HG02798 (cell line): ENCODE data around the gene MVP.

Experiments used
- ATAC-seq: cut with Tn5 transposase; IDR thresholded peaks from one replicate; pipeline ENCODE4 v1.9.1; 2021; ENCODE audit warnings: mild to moderate bottlenecking; ENCODE audit not compliant: unreplicated experiment, poor library complexity

Gene MVP

DNA sequence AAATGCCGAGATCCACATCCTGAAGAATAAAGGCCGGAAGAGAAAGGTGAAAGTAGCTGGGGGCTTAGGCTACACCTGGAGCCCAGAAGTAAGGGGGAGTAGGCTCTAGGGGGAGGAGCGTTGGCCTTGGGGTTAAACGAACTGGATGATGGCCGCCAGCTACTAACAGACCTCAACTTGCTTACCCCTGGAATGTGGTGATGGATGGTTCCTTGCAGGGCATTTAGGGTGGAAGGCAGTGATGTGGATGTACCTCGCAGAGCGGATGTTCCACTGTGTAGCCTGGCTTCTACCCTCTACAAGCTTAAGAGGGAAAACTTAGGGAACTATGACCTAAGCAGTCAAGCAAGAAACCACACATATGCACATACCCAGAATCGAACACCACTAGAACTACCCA lies 16.2 kb upstream of the MVP start:
- no peak for ATAC-seq

DNA sequence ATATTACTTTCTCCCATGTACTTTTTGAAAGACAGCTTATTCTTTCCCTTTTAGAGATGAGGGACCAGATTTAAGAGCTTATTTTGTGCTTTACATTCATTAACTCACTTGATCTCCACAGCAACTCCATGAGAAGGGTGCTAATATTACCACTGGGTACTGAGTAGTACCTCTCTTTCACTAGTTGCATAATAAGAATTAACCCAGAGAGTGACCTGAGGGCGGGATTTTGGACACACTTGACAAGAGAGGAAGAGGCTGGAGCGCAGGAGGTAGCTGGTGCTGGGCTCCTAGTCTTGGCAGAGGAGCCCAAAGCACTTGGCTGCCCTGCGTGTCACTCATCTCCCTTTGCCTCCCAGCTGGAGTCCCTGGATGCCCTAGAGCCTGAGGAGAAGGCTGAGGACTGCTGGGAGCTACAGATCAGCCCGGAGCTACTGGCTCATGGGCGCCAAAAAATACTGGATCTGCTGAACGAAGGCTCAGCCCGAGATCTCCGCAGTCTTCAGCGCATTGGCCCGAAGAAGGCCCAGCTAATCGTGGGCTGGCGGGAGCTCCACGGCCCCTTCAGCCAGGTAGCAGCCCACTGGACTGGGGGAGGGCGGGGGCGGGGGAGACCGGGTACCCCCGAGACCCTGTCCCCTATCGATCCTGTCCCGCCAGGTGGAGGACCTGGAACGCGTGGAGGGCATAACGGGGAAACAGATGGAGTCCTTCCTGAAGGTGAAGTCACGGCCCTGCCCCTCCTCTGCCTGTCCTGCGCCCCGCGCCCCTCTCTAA lies 15.6 kb upstream of the MVP start:
- no peak for ATAC-seq

DNA sequence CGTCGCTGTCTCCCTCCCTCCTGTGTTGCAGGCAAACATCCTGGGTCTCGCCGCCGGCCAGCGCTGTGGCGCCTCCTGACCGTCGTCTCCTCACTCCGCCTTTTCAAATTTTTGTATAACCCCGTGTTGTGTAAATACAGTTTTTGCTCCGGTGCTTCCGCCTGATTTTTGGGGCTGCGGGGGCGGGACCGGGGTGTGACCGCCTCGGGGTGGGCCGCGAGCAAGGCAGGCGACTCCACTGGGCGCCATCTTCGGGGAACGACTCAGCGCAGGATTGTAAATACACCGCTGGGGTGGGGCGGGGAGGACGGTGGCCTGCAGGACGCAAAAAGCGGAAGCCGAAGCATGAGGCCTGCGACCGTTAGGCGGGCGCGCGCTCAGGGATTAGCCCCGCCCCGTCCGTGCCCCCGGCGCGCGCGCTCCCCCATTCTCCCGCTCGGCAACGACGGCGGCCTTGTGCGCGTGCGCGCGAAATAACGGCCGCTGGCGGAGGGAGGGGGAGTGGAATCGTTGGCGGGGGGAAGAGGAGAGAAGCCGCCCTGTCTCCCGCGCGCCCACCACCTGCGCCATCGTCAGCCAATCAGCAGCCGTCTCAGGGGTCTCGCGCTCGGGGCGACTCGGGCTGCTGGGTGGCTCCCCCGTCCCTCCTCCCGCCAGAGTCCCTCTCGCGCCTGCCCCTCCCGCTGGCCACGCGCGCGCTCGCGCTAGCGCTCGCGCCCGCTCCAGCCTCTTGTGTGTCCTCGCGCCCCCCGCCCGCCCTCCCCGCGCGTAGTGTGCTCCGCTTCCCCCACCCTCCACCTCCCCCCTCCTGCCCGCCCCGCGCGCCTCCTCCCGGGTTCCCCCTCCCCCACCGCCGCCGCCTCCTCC lies 14.8 kb upstream of the MVP start:
- ATAC-seq: peak; percentile 69

DNA sequence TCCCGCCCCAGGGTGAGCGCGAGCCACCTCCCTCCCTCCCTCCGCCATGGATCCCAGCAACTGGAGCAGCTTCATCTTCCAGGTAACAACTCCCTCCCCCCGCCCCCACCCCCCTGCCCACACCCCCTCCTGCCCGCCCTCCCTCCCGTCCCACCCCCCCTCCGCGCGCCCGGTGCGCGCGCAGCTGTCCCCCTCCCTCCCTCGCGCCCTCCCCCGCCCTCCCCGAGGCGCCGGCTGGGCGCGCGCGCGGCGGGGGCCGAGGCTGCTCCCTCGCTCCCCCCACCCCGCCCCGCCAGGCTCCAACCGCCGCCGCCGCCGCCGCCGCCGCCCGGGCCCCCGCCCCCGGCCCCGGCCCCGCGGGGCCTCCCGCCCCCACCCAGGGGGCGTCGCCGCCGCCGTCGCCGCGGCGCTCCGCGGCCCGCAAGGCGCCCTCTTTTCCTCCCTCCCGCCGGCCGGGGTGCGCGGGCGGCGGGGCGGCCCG lies 14.1 kb upstream of the MVP start, which contains the start of gene MAZ:
Gene MAZ, plus strand, starts transcription at position 431 of the 481 bp plus-strand sequence. CDS start 173 bp downstream, outside the sequence.
- ATAC-seq: peak; percentile 20

DNA sequence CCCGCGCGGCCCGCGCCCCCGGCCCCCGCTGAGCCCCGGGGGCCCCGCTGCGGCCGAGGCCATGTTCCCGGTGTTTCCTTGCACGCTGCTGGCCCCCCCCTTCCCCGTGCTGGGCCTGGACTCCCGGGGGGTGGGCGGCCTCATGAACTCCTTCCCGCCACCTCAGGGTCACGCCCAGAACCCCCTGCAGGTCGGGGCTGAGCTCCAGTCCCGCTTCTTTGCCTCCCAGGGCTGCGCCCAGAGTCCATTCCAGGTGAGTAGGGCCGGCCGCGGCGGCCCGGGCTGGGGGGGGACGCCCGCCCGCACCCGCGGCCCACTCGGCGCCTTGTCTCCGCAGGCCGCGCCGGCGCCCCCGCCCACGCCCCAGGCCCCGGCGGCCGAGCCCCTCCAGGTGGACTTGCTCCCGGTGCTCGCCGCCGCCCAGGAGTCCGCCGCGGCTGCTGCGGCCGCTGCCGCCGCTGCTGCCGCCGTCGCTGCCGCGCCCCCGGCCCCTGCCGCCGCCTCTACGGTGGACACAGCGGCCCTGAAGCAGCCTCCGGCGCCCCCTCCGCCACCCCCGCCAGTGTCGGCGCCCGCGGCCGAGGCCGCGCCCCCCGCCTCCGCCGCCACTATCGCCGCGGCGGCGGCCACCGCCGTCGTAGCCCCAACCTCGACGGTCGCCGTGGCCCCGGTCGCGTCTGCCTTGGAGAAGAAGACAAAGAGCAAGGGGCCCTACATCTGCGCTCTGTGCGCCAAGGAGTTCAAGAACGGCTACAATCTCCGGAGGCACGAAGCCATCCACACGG lies 13.4 kb upstream of the MVP start:
- no peak for ATAC-seq

DNA sequence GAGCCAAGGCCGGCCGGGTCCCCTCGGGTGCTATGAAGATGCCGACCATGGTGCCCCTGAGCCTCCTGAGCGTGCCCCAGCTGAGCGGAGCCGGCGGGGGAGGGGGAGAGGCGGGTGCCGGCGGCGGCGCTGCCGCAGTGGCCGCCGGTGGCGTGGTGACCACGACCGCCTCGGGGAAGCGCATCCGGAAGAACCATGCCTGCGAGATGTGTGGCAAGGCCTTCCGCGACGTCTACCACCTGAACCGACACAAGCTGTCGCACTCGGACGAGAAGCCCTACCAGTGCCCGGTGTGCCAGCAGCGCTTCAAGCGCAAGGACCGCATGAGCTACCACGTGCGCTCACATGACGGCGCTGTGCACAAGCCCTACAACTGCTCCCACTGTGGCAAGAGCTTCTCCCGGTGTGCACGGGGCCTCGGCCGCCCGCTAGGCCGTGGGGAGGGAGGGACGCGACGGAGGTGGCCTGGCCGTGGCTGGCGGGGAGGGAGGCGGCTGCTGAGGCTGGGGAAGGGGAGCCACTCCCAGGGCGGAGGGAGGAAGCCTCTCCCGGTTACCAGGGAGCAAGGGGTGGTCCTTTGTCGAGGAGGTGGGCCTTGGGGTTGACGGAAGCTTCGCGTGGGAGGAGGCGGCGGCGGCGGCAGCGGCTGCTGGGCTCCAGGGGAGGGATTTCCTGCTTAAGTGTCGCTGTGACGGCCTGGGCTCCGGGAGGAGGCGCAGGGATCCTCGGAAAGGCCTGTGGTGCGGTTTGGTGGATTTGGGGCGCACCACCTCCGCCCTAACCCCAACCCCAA lies 12.6 kb upstream of the MVP start:
- ATAC-seq: peak; percentile 19

DNA sequence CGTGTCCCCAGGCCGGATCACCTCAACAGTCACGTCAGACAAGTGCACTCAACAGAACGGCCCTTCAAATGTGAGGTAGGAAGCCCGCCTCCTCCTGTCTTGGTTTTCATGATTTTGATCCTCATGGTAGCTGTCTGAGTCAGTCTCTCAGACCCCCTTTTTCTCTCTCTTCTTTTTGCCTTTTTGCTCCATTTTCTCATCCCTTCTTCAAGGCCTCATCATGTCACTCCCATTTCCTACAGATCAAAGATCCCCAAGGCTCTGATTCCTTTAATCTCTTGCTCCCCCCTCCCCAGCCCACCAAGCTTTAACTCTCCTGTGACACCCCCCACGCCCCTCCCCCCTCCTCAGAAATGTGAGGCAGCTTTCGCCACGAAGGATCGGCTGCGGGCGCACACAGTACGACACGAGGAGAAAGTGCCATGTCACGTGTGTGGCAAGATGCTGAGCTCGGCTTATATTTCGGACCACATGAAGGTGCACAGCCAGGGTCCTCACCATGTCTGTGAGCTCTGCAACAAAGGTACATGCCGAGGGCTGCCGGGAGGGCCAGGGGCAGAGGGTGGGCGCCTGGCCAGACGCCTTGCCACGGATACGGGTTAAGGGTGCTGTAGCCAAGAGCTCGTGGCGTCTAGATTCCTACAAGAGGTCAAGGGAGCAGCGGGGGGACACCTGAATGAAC lies 11.9 kb upstream of the MVP start:
- no peak for ATAC-seq

DNA sequence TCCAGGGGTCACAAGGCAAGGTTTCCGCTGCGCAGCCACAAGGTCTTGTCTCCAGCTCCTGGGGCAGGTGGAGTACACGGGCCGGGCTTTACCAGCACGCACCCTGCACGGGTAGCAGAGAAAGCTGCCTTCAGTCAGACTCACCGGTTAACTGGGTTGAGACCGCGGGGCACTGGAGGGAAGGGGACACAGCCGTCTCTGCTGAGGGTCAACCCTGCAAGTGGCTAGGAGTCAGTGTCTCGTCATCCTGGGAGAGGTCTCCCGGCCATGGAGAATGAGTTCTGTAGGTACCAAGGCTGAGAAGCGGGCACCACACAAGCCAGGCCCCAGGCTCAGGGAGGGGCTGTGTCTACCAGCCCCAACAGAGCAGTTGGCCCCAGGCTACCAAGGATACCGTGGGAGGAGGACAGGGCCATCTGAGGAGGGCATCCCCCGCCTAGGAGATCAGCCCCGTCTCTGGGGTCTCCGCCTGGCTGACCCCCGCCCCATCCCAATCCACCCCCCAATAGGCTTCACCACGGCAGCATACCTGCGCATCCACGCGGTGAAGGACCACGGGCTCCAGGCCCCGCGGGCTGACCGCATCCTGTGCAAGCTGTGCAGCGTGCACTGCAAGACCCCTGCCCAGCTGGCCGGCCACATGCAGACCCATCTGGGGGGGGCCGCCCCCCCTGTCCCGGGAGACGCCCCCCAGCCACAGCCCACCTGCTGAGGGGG lies 11.1 kb upstream of the MVP start:
- no peak for ATAC-seq

DNA sequence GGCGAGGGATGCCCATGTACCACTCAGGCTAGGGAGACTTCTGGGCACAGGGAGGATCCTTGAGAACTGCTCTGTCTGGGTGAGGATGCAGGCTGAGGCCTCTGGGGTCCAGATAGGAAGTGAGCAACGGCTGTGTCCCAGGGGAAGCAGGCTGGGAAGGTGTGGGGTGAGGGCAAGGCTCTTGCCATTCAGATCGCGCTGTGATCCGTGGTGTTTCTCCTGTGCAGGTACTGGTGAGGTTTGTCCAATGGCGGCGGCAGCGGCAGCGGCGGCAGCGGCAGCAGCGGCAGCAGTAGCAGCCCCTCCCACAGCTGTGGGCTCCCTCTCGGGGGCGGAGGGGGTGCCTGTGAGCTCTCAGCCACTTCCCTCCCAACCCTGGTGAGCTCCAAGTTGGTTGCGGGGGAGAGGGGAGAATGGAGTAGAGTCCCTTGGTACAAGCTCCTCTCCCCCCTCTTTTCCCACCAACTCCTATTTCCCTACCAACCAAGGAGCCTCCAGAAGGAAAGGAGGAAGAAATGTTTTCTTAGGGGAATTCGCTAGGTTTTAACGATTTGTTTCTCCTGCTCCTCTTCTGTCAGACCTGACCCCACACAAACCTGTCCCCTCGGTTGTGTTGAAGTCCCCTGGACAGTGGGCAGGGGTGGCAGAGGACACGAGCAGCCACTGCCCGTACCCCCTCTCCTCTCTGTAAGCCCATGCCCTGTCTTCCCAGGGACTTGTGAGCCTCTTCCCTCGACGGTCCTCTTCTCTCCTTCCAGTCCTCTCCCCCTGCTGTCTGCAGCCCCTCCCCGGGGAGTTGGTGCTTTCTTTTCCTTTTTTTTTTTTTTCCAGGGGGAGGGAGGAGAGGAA lies 10.2 kb upstream of the MVP start:
- ATAC-seq: no peak

DNA sequence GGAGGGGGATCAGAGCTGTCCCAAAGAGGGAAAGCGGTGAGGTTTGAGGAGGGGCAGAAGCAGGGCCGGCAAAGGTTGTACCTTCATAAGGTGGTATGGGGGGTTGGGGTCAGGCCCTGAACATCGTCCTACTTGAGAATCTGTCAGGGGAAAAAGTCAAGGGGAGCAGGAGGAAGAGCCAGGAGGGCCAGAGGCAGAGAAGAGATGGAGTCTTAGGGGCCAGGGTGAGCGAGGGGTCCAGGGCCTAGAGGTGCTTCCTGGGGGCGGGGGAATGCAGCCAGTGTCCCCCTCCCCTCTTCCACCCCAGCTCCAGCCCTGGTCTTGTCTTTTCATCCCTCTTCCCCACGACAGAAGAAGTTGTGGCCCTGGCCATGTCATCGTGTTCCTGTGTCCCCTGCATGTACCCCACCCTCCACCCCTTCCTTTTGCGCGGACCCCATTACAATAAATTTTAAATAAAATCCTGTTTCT lies 9.5 kb upstream of the MVP start:
- ATAC-seq: no peak

DNA sequence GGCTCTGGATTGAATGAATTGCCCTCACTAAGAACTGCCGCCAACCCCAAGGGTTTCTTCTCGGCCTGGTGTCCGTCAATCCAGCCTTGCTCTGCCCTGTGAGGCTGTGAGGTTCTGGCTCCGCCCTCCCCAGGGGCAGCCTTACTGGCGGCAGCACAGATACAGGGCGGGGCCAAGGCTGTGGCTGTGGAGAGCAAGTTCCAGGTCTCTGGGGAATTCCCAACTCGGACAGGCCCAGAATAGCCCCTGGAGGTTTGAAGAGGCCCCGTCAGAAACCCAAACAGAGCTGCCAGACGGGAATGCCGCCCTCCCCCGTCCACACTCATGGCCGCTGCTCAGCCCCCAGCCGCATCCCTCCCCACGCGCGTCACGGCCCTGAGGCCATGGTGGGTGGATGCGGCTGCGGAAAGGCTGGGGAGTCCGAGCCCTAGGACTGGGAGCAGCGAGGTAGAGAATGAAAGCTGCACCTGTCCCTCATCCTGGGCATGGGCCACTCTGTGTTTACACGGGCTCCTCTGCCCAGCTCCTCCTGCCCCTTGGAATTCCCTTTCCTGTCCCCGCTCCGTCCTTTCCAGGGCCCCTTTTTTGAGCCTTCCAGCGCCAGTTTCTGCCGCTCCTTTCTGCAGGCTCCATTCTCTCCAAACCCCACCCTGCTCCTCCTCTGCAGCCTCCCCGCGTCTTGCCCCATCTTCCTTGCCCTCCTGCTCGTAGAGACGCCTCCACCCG lies 8.9 kb upstream of the MVP start:
- ATAC-seq: peak; percentile 39

DNA sequence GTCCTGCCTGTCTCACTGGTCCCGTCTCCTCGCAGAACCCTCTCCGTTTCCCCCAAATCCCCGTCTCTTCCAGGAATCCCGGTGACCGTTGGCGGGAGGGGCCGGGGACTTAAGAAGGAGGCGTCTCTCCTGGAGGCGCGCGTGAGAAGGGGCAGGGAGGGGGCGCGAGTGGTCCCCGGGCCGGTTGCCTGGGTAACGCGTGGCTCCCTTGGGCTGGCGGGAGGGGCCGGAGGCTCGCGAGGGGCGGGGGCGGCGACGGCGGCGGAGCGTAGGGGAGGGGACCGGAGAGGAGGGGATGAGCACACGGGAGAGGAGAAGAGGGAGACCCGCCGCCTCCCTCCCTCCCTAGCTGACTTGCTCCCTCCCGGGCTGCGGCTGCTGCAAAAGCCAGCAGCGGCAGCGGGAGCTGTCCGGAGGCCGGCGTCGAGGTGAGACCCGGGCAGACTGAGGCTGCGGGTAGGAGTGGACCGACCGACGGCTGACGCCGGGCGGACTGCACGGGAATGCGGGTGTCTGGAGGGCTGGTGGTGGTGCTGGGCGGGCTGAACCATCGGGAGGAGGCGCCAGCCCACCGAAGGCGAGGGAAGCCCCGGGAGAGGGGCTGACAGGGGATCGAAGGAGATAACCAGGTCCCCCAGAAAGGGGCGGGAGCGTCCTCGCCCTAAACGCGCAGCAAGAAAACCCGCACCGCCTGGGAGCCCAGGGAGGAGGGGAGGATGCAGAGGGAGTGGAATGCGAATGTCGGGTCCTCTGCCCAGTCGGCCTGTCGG lies 8.2 kb upstream of the MVP start, which contains the start of gene PRRT2:
Gene PRRT2, plus strand, starts transcription at position 298 of the 770 bp plus-strand sequence. CDS start 862 bp downstream, outside the sequence.
- no peak for ATAC-seq

DNA sequence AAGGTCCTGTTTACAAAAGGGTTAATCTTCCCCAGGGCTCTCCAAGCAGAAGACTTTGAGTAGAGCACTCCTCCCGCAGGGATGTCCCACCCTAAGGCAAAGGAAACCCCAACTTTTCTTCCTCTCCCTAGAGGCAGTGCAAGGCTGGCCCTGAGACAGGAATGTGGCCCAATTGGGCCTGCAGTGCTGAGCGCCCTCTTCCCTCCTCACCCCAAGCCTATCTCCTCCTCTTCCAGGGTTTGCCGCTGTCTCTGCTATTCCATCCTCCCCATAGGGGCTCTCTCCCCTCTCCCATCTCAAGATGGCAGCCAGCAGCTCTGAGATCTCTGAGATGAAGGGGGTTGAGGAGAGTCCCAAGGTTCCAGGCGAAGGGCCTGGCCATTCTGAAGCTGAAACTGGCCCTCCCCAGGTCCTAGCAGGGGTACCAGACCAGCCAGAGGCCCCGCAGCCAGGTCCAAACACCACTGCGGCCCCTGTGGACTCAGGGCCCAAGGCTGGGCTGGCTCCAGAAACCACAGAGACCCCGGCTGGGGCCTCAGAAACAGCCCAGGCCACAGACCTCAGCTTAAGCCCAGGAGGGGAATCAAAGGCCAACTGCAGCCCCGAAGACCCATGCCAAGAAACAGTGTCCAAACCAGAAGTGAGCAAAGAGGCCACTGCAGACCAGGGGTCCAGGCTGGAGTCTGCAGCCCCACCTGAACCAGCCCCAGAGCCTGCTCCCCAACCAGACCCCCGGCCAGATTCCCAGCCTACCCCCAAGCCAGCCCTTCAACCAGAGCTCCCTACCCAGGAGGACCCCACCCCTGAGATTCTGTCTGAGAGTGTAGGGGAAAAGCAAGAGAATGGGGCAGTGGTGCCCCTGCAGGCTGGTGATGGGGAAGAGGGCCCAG lies 7.3 kb upstream of the MVP start:
- ATAC-seq: no peak

DNA sequence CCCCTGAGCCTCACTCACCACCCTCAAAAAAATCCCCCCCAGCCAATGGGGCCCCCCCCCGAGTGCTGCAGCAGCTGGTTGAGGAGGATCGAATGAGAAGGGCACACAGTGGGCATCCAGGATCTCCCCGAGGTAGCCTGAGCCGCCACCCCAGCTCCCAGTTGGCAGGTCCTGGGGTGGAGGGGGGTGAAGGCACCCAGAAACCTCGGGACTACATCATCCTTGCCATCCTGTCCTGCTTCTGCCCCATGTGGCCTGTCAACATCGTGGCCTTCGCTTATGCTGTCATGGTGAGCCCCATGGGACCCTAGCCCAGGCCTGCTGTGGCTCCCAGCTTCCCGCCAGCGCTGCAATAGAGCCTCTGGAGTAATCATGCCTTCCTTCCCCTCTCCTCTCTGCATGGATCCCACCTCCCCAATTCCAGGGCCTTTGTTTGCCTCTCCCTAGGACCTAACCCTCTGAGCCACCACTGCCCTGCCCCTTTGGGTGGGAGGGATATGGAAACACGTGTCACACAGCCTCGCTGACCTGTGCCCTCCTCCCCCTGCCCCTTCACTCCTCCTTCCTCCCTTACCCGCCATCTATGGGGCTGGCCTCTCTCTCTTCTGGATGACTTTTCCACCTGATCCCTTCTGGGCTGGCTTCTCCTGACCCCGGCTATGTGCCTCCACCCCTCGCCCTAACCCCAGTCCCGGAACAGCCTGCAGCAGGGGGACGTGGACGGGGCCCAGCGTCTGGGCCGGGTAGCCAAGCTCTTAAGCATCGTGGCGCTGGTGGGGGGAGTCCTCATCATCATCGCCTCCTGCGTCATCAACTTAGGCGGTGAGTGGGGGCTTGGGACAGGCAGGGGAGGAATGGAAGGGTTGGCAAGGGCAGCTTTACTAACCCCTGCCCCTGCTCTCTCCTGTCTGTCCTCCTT lies 6.4 kb upstream of the MVP start:
- ATAC-seq: no peak
